HCT116 (cell line): ENCODE measurements around the gene CSK.
"Not testable (repeated sequence)": the region's sequence is repeated elsewhere in the genome, so short reads cannot be mapped to it uniquely, and the experiment has no call there.

Experiments
- CTCF ChIP-seq, 3 experiments: fragments of 200-600 bp in 1 of 3; sonication (generic) in 1 of 3; IDR thresholded peaks in 2 of 3; conservative IDR thresholded peaks in 1 of 3; 2 replicates each; pipeline ENCODE4 v1.5.1; 2012 to 2017; ENCODE audit warnings: low read depth in 2 of 3, low read length in 2 of 3, antibody characterized with exemption in 1 of 3, borderline replicate concordance in 1 of 3, control low read depth in 1 of 3, mild to moderate bottlenecking in 1 of 3, mixed read lengths in 1 of 3, mixed run types in 1 of 3, moderate library complexity in 1 of 3; ENCODE audit not compliant: insufficient read depth in 1 of 3
- POLR2A ChIP-seq: IDR thresholded peaks from 2 replicates; pipeline ENCODE4 v1.7.0; 2011; ENCODE audit warnings: borderline replicate concordance; ENCODE audit not compliant: insufficient read depth, insufficient read length; ENCODE audit errors: extremely low read depth
- POLR2AphosphoS5 ChIP-seq: IDR thresholded peaks from 2 replicates; pipeline ENCODE4 v1.6.1; 2011; ENCODE audit warnings: mild to moderate bottlenecking, low read depth, low read length, moderate library complexity

- TF ChIP-seq CTCF (IDR thresholded peaks at IDR 0.05 in 2 of 3, conservative IDR thresholded peaks at IDR 0.05 in 1 of 3; ENCODE audit: borderline replicate concordance in 1 of 3, insufficient read depth in 1 of 3, low read depth in 2 of 3, low read length in 2 of 3); POLR2A; POLR2AphosphoS5: not testable (repeated sequence)
Measured at GRCh38 chr15:74786081-74786480, 4.2 kb downstream of the CSK start.
